Superior temporal gyrus (tissue), 1 donor: ENCODE data around the gene PDP2.
A peak's percentile ranks its signal among the peaks of the same experiment; 100 is the strongest.
"Not testable (repeated sequence)": the region's sequence is repeated elsewhere in the genome, so short reads cannot be mapped to it uniquely, and the experiment has no call there.

Experiments
- DNase-seq: peaks from one replicate; pipeline ENCODE4 v3.0.0-alpha.2; 2016; ENCODE audit errors: extremely low spot score

PDP2 gene

GRCh38 chr16:66919569-66920298 lies 39.4 kb downstream of the PDP2 start:
- DNase-seq, result no peak

- no peak for DNase-seq
Measured at GRCh38 chr16:66920299-66920590, 39.9 kb downstream of the PDP2 start.

GRCh38 chr16:66920924-66921680 lies 40.8 kb downstream of the PDP2 start:
- DNase-seq, result no peak

- no peak for DNase-seq
Measured at GRCh38 chr16:66921729-66922450, 41.6 kb downstream of the PDP2 start.

GRCh38 chr16:66923247-66923731 lies 43.0 kb downstream of the PDP2 start:
- DNase-seq, result no peak

GRCh38 chr16:66923866-66924265 lies 43.6 kb downstream of the PDP2 start:
- no peak for DNase-seq

- DNase-seq, result no peak
Measured at GRCh38 chr16:66924527-66925321, 44.4 kb downstream of the PDP2 start.

- DNase-seq, result no peak
Measured at GRCh38 chr16:66925322-66925840, 45.1 kb downstream of the PDP2 start, which contains the start of gene RRAD. Gene RRAD, minus strand, starts transcription at chr16:66925535. Its CDS starts 356 bp downstream, at chr16:66925179.

GRCh38 chr16:66926171-66926947 lies 46.0 kb downstream of the PDP2 start:
- DNase-seq, result no peak

- no peak for DNase-seq
Measured at GRCh38 chr16:66926961-66927436, 46.7 kb downstream of the PDP2 start.

- no peak for DNase-seq
Measured at GRCh38 chr16:66927918-66928649, 47.8 kb downstream of the PDP2 start.

- DNase-seq, result no peak
Measured at GRCh38 chr16:66928702-66929388, 48.5 kb downstream of the PDP2 start.

- DNase-seq, result no peak
Measured at GRCh38 chr16:66930189-66930588, 49.9 kb downstream of the PDP2 start.

GRCh38 chr16:66931665-66932064 lies 51.4 kb downstream of the PDP2 start:
- no peak for DNase-seq

GRCh38 chr16:66932076-66932475 lies 51.8 kb downstream of the PDP2 start:
- no peak for DNase-seq

- no peak for DNase-seq
Measured at GRCh38 chr16:66933776-66934137, 53.4 kb downstream of the PDP2 start.

- peak; percentile 94 for DNase-seq
Measured at GRCh38 chr16:66934138-66934838, 54.0 kb downstream of the PDP2 start, which contains the start of gene CIAO2B. Gene CIAO2B, minus strand, starts transcription at chr16:66934402. Its CDS starts 38 bp downstream, at chr16:66934364.

GRCh38 chr16:66934839-66935313 lies 54.6 kb downstream of the PDP2 start:
- not testable (repeated sequence) for DNase-seq
